HepG2 (cell line): Measurements from ENCODE around the gene USP32. TPM values are rescaled to one million over a fixed set of nuclear protein-coding genes. Genes with fewer than 3 reads are reported as not detected.
"Not testable (repeated sequence)": the region's sequence is repeated elsewhere in the genome, so short reads cannot be mapped to it uniquely, and the experiment has no call there.

Experiments used
- ATAC-seq: fragments of 200-7000 bp; cut with Tn5 transposase; 3 replicates; pipeline ENCODE4 v1.9.1; 2020; ENCODE audit warnings: mild to moderate bottlenecking, moderate library complexity
- BruUV-seq: library from RNA; stranded (reverse); fragments of 400-500 nt; replicated peaks from 2 replicates; lab custom pipeline; 2021; lab: Mats Ljungman, UMichigan
- CTCF ChIA-PET: fragments of 300-600 bp; formaldehyde crosslinking; extraction: SDS; loops from one replicate; lab custom pipeline; 2021; ENCODE audit warnings: low total read pairs, inconsistent platforms, low intra/inter-chr PET ratio; lab: Yijun Ruan, JAX
- POLR2A ChIA-PET: fragments of 350-600 bp; sonication (Branson Sonifier 250); formaldehyde crosslinking; loops from one replicate; lab custom pipeline; 2020; ENCODE audit warnings: antibody characterized with exemption, inconsistent platforms; lab: Yijun Ruan, JAX
- DNase-seq: peaks from one replicate; pipeline ENCODE4 v3.0.0-alpha.2; 2015; ENCODE audit warnings: low spot score
- FAIRE-seq: peaks from 3 replicates; lab custom pipeline; 2011; peaks lifted over from hg19 to GRCh38; lab: Jason Lieb, UNC
- H2AFZ ChIP-seq: one replicate; pipeline ENCODE4 v1.6.1; 2011; ENCODE audit warnings: low read length, inconsistent platforms
- H3K27ac ChIP-seq: fragments of 300-600 bp; 3 replicates; pipeline ENCODE4 v1.8.0; 2011; ENCODE audit warnings: mixed run types, mild to moderate bottlenecking, mixed read lengths, low read length, inconsistent platforms; ENCODE audit not compliant: insufficient read depth; ENCODE audit errors: extremely low read length
- H3K27me3 ChIP-seq, 2 experiments: fragments of 200-600 bp in 1 of 2; 2 replicates in 1 of 2; 3 replicates in 1 of 2; pipeline versions ENCODE4 v1.6.0 to v1.8.0; 2011; ENCODE audit warnings: low read length in 2 of 2, mild to moderate bottlenecking in 2 of 2, moderate library complexity in 2 of 2, inconsistent platforms in 1 of 2; ENCODE audit not compliant: insufficient read depth in 2 of 2, control insufficient read depth in 1 of 2
- H3K36me3 ChIP-seq, 2 experiments: fragments of 200-600 bp in 1 of 2; replicated peaks in 1 of 2; 2 replicates in 1 of 2; 3 replicates in 1 of 2; pipeline versions ENCODE4 v1.5.1 to v1.8.0; 2011; ENCODE audit warnings: low read length in 2 of 2, inconsistent platforms in 1 of 2; ENCODE audit not compliant: insufficient read depth in 2 of 2, control insufficient read depth in 1 of 2
- H3K4me1 ChIP-seq: 2 replicates; pipeline ENCODE4 v1.5.1; 2012; ENCODE audit warnings: low read length, inconsistent platforms; ENCODE audit not compliant: insufficient read depth
- H3K4me2 ChIP-seq: 2 replicates; pipeline ENCODE4 v1.6.0; 2011; ENCODE audit warnings: low read depth, low read length, inconsistent platforms
- H3K4me3 ChIP-seq, 3 experiments: fragments of 200-600 bp in 1 of 3; sonication (generic), shearing (Covaris generic) in 1 of 3; replicated peaks in 1 of 3; 2 replicates each; pipeline ENCODE4 v1.5.1; 2011 to 2016; ENCODE audit warnings: low read length in 3 of 3, inconsistent platforms in 2 of 3, low read depth in 2 of 3, mild to moderate bottlenecking in 2 of 3, control low read depth in 1 of 3, mixed read lengths in 1 of 3; ENCODE audit not compliant: insufficient read depth in 1 of 3
- H3K79me2 ChIP-seq: one replicate; pipeline ENCODE4 v1.6.1; 2011; ENCODE audit warnings: low read length, inconsistent platforms; ENCODE audit not compliant: insufficient read depth
- H3K9ac ChIP-seq: 2 replicates; pipeline ENCODE4 v1.6.0; 2011; ENCODE audit warnings: mild to moderate bottlenecking, low read depth, low read length, inconsistent platforms; ENCODE audit not compliant: insufficient read depth
- H3K9me3 ChIP-seq: 2 replicates; pipeline ENCODE4 v1.5.1; 2012; ENCODE audit warnings: mild to moderate bottlenecking, low read length
- H4K20me1 ChIP-seq: 2 replicates; pipeline ENCODE4 v1.6.0; 2011; ENCODE audit warnings: inconsistent platforms, mild to moderate bottlenecking, low read length, moderate library complexity; ENCODE audit not compliant: insufficient read depth
- WGBS: methylation state at CpG from one replicate; pipeline ENCODE4 v1.1.6; 2017; ENCODE audit warnings: low lambda C conversion rate; 5-methylcytosine and 5-hydroxymethylcytosine counted together
- in situ Hi-C: cut with HindIII; loops from 2 replicates; pipeline ENCODE4 v1.10.0; 2017; ENCODE audit warnings: low pct_unique_long_range_greater_than_20kb; ENCODE audit not compliant: extremely low pct_ligation_motif_present
- intact Hi-C: fragments of 100-400 bp; cut with micrococcal nuclease; formaldehyde crosslinking; loops from one replicate; pipeline ENCODE4 v1.10.0; 2022; ENCODE audit not compliant: unreplicated experiment
- polyA plus RNA-seq, 8 experiments: library from polyadenylated mRNA; depleted of rRNA in 3 of 8; stranded (reverse) in 7 of 8; unstranded in 1 of 8; fragments of >200 nt; fragmentation: Illumina TruSeq in 4 of 8; extraction: Trizol in 4 of 8; gene quantifications; 2 replicates each; pipeline versions ENCODE4 v1.2.1 to v1.2.3, GENCODE V29; 2011 to 2016; ENCODE audit warnings: low read depth in 4 of 8, missing spikeins in 1 of 8, mixed read lengths in 1 of 8; ENCODE audit not compliant: insufficient read depth in 1 of 8
- total RNA-seq, 5 experiments: library from RNA; depleted of rRNA; stranded (reverse); fragments of >200 nt; fragmentation: Illumina TruSeq; extraction: Trizol; gene quantifications; 2 replicates each; pipeline ENCODE4 v1.2.3, GENCODE V29; 2016; ENCODE audit warnings: low read depth in 1 of 5

Gene USP32
- total and polyA plus RNA-seq, 2 of the 13 experiments (the other 11 are each of a cell fraction or from before 2014, with no cell fraction given), result 24.9 to 39.9 TPM

- BruUV-seq, result TSS peak; percentile 31
- H3K9me3 ChIP-seq, FAIRE-seq, H3K27me3 ChIP-seq, H3K27ac ChIP-seq, in situ Hi-C loops, POLR2A ChIA-PET, ATAC-seq, H3K4me1 ChIP-seq, H4K20me1 ChIP-seq, H3K36me3 ChIP-seq, intact Hi-C loops, CTCF ChIA-PET, H2AFZ ChIP-seq, H3K79me2 ChIP-seq, H3K4me3 ChIP-seq, DNase-seq, H3K4me2 ChIP-seq, H3K9ac ChIP-seq: not testable (repeated sequence)
- no CpG with 5 or more reads among the region's 2 CpGs for WGBS
These were observed 176.0 kb downstream of the USP32 start for GRCh38 chr17:60215895-60216294.

GRCh38 chr17:60211282-60211681 is 180.7 kb downstream of the USP32 start:
- in situ Hi-C loops, H3K4me1 ChIP-seq, CTCF ChIA-PET, POLR2A ChIA-PET, H3K36me3 ChIP-seq, H2AFZ ChIP-seq, H3K4me3 ChIP-seq, H3K9me3 ChIP-seq, DNase-seq, H4K20me1 ChIP-seq, BruUV-seq, H3K79me2 ChIP-seq, H3K4me2 ChIP-seq, H3K9ac ChIP-seq, ATAC-seq, H3K27ac ChIP-seq, H3K27me3 ChIP-seq, FAIRE-seq, intact Hi-C loops: not testable (repeated sequence)

GRCh38 chr17:60208302-60208701 is 183.6 kb downstream of the USP32 start:
- intact Hi-C loops, H3K9ac ChIP-seq, POLR2A ChIA-PET, DNase-seq, in situ Hi-C loops, ATAC-seq, H4K20me1 ChIP-seq, BruUV-seq, H2AFZ ChIP-seq, H3K4me1 ChIP-seq, H3K4me2 ChIP-seq, H3K9me3 ChIP-seq, H3K36me3 ChIP-seq, H3K4me3 ChIP-seq, CTCF ChIA-PET, H3K27me3 ChIP-seq, FAIRE-seq, H3K27ac ChIP-seq, H3K79me2 ChIP-seq: not testable (repeated sequence)
- WGBS, result 94% methylated on average over 1 of the region's 1 CpG

DNA sequence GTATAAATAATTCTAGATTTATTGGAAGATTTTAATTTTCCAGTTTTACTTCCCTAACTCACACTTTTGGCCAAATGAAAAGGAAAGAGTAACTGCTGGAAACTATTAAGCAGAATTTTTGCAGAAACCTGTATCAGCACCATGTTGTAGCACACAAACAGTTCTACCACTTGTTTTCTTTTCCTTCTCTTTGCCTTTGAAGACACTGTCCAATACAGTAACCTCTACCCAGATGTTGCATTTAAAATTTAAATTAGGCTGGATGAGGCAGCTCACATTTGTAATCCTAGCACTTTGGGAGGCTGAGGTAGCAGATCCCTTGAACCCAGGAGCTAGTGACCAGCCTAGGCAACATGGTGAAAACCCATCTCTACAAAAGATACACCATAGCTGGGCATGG is 186.2 kb downstream of the USP32 start:
- POLR2A ChIA-PET, result interaction anchor here (0.6 kb wide), 1 partner anchor 9 kb away, joined by 3 read pairs; no protein-coding TSS in a partner anchor
- H3K4me2 ChIP-seq, ATAC-seq, H2AFZ ChIP-seq, H3K79me2 ChIP-seq, intact Hi-C loops, CTCF ChIA-PET, H3K4me3 ChIP-seq, FAIRE-seq, H3K27me3 ChIP-seq, H3K36me3 ChIP-seq, H3K4me1 ChIP-seq, in situ Hi-C loops, H3K9me3 ChIP-seq, BruUV-seq, H3K27ac ChIP-seq, H4K20me1 ChIP-seq, H3K9ac ChIP-seq, DNase-seq: not testable (repeated sequence)
